ENCODE results near the gene COPZ2.

DNA sequence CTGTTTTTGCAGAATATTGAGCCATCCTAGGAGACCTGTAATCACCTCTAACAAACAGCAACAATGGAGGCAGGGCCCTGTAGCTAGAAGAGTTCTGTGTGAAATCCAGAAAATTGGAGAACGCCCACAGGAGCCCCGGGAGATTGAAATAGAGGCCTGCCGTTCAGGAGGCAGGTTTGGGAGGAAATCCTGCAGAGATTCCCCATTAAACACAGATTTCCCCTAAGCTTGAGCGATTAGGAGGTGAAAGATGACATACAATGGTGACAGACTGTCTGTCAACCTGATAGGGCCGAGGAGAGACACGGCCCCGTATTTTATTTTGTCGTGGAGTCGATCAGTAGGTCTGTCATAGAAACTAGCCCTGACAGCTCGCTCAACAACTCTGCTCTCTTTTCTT is 48.4 kb downstream of the COPZ2 start:
- TF ChIP-seq CTCF (IDR thresholded peaks at IDR 0.05) (no peak), POLR2A (IDR thresholded peaks at IDR 0.05) (no peak)
